Measurements from ENCODE around the gene TRPC6.

The TRPC6 gene

GRCh38 chr11:101566626-101567025 lies 17.2 kb downstream of the TRPC6 start:
- H3K36me3 Mint-ChIP-seq (ENCODE audit: low read depth): no peaks in the 10 kb centered on the region
- no peaks in the 10 kb centered on the region for H3K4me1 Mint-ChIP-seq (ENCODE audit: low read depth)
- DNase-seq: no peak
- no peak overlapping the region for H3K4me3 Mint-ChIP-seq
- H3K9me3 Mint-ChIP-seq: peaks cover 6% of the 10 kb centered on the region
- no peak overlapping the region for H3K27ac Mint-ChIP-seq
- H3K27me3 Mint-ChIP-seq: no peaks in the 10 kb centered on the region

DNA sequence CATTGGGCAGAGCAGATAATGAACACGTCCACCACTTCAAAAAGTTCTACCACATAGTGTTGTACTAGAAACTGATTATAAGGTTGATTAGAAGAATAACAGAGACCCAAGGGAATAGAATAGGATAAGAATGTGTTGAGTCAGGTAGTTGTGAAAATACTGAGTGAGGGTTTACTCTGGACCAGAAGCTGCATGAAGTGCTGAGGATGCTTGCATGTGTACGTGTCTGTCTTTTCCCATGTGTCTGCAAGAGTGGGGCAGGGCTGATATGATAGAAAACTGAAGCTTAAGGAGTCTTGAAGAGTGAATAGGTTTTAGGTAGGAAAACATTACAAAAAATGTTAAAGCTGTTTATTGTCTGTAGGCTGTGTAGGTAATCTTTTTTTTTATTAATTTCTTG lies 20.6 kb downstream of the TRPC6 start:
- DNase-seq: no peak

GRCh38 chr11:101555366-101555765 lies 28.4 kb downstream of the TRPC6 start:
- Mint-ChIP-seq H3K27me3 (no peaks in the 10 kb centered on the region), H3K36me3 (ENCODE audit: low read depth) (no peaks in the 10 kb centered on the region), H3K27ac (no peak overlapping the region), H3K4me1 (ENCODE audit: low read depth) (no peaks in the 10 kb centered on the region), H3K9me3 (peaks cover 2% of the 10 kb centered on the region), H3K4me3 (no peak overlapping the region)
- DNase-seq: no peak

More for the DNA sequence above, 20.6 kb downstream of the TRPC6 start:
- Mint-ChIP-seq H3K36me3 (ENCODE audit: low read depth) (no peaks in the 10 kb centered on the region), H3K4me3 (no peak overlapping the region), H3K4me1 (ENCODE audit: low read depth) (no peaks in the 10 kb centered on the region), H3K9me3 (peaks cover 2% of the 10 kb centered on the region), H3K27ac (no peak overlapping the region), H3K27me3 (no peaks in the 10 kb centered on the region)

GRCh38 chr11:101553891-101554292 lies 29.9 kb downstream of the TRPC6 start:
- no peak overlapping the region for H3K27ac Mint-ChIP-seq
- no peaks in the 10 kb centered on the region for H3K4me1 Mint-ChIP-seq (ENCODE audit: low read depth)
- no peak for DNase-seq
- no peaks in the 10 kb centered on the region for H3K36me3 Mint-ChIP-seq (ENCODE audit: low read depth)
- H3K9me3 Mint-ChIP-seq: peaks cover 2% of the 10 kb centered on the region
- H3K4me3 Mint-ChIP-seq: no peak overlapping the region
- H3K27me3 Mint-ChIP-seq: no peaks in the 10 kb centered on the region

DNA sequence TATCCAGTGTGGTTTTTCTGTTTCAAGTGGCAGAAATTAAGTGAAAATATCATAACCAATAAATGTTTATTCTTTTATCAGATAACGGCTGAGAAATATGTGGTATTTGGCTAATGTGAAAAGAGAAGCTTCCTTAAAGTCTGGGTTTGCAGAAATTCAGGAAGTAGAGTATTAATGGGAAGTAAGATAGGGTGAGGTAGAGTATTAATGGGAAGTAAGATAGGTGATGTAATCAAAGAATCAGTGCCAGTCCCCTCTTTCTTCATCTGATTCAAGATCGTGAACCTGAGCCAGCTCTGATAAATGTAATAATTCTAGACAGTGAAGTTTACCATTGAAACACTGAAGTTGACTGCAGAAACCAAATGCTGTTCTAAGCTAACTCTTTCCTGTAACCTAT lies 30.9 kb downstream of the TRPC6 start:
- DNase-seq: no peak
- Mint-ChIP-seq H3K27me3 (no peaks in the 10 kb centered on the region), H3K36me3 (ENCODE audit: low read depth) (no peaks in the 10 kb centered on the region), H3K27ac (no peak overlapping the region), H3K4me1 (ENCODE audit: low read depth) (no peaks in the 10 kb centered on the region), H3K9me3 (peaks cover 3% of the 10 kb centered on the region), H3K4me3 (no peak overlapping the region)

- Mint-ChIP-seq H3K4me3 (no peak overlapping the region), H3K4me1 (ENCODE audit: low read depth) (no peaks in the 10 kb centered on the region), H3K36me3 (ENCODE audit: low read depth) (no peaks in the 10 kb centered on the region), H3K9me3 (peaks cover 5% of the 10 kb centered on the region), H3K27ac (no peak overlapping the region), H3K27me3 (no peaks in the 10 kb centered on the region)
- DNase-seq: no peak
Measured at GRCh38 chr11:101528541-101528940, 55.3 kb downstream of the TRPC6 start.

DNA sequence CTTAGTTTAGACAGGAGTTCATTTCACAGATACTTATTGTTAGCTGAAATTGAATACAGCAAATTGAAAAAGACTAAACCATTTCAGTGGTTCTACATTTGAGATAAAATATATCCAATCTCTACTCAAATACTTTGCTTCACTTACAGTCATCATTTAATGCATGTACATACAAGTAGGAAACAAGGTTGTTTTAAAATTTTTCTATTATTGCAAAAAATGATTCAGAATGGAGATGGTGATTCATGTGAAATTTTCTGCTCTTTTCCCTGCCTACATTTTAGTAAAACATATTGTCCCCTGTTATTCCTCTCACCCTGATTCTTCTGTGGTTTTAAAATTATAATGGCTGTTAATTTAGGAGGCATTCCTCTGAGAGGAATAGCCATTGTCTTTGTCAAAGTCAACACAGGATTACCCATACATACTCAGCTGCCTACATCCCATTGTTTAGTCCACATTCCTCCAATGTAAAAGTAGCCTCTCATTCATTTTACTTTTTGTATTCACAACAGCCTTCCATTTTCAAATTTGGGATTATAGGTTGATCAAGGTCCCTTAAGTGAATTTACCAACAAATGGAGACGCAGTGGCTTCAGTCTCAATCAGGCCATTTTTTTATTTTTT lies 60.1 kb downstream of the TRPC6 start:
- no peak for DNase-seq
- Mint-ChIP-seq H3K4me3 (no peak overlapping the region), H3K27ac (no peak overlapping the region), H3K27me3 (no peaks in the 10 kb centered on the region), H3K36me3 (ENCODE audit: low read depth) (no peaks in the 10 kb centered on the region), H3K4me1 (ENCODE audit: low read depth) (no peaks in the 10 kb centered on the region), H3K9me3 (peaks cover 9% of the 10 kb centered on the region)

DNA sequence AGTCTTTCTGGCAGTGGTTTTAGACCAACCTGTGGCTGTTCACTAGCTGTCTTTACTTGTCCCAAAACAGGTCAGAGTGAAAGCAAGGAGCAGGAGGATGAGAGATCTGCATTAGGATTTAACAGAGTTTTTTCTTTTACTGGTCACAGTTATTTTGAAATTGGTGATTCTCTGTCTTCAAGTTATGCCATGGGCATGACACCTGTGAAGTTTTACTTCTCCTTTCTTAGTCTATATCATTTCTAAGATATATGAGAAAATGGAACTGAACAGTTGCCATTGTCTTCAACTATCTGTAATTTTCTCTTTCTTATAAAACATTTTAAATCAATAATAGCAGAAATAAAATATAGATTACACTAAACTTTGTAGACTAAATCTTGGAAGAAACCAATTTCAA lies 60.6 kb downstream of the TRPC6 start:
- no peak for DNase-seq
- H3K36me3 Mint-ChIP-seq (ENCODE audit: low read depth): no peaks in the 10 kb centered on the region
- no peak overlapping the region for H3K27ac Mint-ChIP-seq
- no peaks in the 10 kb centered on the region for H3K27me3 Mint-ChIP-seq
- H3K4me3 Mint-ChIP-seq: no peak overlapping the region
- H3K9me3 Mint-ChIP-seq: peaks cover 9% of the 10 kb centered on the region
- H3K4me1 Mint-ChIP-seq (ENCODE audit: low read depth): no peaks in the 10 kb centered on the region

DNA sequence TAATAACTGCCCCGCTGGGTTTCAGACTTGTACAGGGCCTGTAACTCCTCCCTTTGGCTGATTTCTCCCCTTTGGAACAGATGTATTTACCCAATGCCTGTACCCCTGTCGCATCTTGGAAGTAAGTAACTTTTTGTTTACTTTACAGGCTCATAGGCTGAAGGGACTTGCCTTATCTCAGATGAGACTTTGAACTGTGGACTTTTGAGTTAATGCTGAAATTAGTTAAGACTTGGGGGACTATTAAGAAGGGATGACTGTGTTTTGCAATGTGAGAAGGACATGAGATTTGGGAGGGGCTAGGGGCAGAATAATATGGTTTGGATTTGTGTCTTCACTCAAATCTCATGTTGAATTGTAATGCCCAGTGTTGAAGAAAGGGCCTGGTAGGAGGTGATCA lies 62.0 kb downstream of the TRPC6 start:
- H3K27ac Mint-ChIP-seq: no peak overlapping the region
- H3K27me3 Mint-ChIP-seq: no peaks in the 10 kb centered on the region
- H3K36me3 Mint-ChIP-seq (ENCODE audit: low read depth): no peaks in the 10 kb centered on the region
- DNase-seq: no peak
- no peaks in the 10 kb centered on the region for H3K4me1 Mint-ChIP-seq (ENCODE audit: low read depth)
- H3K9me3 Mint-ChIP-seq: peaks cover 9% of the 10 kb centered on the region
- H3K4me3 Mint-ChIP-seq: no peak overlapping the region

GRCh38 chr11:101516546-101516945 lies 67.3 kb downstream of the TRPC6 start:
- DNase-seq: no peak
- H3K36me3 Mint-ChIP-seq (ENCODE audit: low read depth): no peaks in the 10 kb centered on the region

DNA sequence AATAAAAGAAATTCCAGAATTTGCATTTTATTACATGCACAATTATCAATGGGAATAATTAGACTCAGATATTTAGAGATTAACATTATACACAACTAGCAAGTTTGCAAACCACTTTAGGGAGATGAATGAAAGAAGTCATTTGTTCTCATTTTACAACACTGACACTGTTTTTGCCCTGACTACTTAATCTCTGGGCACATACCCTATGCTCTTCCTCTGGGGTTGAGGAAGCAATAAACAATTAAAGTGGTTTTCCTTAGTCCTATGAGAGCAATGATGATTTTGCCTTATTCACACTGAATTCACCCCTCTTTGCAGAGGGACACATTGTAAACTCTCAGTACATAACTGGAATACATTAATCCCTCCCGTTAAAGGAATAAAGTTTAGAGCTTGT lies 72.7 kb downstream of the TRPC6 start:
- H3K36me3 Mint-ChIP-seq (ENCODE audit: low read depth): no peaks in the 10 kb centered on the region
- no peaks in the 10 kb centered on the region for H3K27me3 Mint-ChIP-seq
- DNase-seq: no peak
- H3K4me3 Mint-ChIP-seq: no peak overlapping the region
- H3K9me3 Mint-ChIP-seq: peaks cover 14% of the 10 kb centered on the region
- H3K27ac Mint-ChIP-seq: no peak overlapping the region
- H3K4me1 Mint-ChIP-seq (ENCODE audit: low read depth): no peaks in the 10 kb centered on the region

More at GRCh38 chr11:101516546-101516945, 67.3 kb downstream of the TRPC6 start:
- Mint-ChIP-seq H3K4me1 (ENCODE audit: low read depth) (no peaks in the 10 kb centered on the region), H3K9me3 (peaks cover 12% of the 10 kb centered on the region), H3K27ac (no peak overlapping the region), H3K4me3 (no peak overlapping the region), H3K27me3 (no peaks in the 10 kb centered on the region)

DNA sequence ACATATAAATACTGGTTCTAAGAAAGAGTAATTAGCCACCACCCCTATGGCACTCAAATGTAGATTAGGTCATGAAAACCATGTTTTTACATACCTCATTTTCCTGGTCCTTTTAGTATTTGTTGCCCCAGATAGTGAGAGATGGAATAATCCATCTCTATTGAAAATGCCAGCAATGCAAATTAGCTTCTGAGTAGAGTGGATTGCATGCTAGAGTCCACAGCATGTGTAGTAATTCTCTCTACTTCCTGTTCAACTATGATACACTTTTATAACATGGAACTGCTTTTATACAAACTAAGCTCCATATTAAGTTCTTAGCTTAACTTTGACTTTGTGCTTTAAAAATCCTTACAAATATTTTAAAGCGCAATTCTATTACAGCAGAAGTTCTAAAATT lies 73.2 kb downstream of the TRPC6 start:
- H3K27ac Mint-ChIP-seq: no peak overlapping the region
- no peaks in the 10 kb centered on the region for H3K27me3 Mint-ChIP-seq
- H3K36me3 Mint-ChIP-seq (ENCODE audit: low read depth): no peaks in the 10 kb centered on the region
- no peak for DNase-seq
- H3K4me3 Mint-ChIP-seq: no peak overlapping the region
- no peaks in the 10 kb centered on the region for H3K4me1 Mint-ChIP-seq (ENCODE audit: low read depth)
- H3K9me3 Mint-ChIP-seq: peaks cover 14% of the 10 kb centered on the region

- Mint-ChIP-seq H3K4me1 (ENCODE audit: low read depth) (no peaks in the 10 kb centered on the region), H3K9me3 (peaks cover 14% of the 10 kb centered on the region), H3K36me3 (ENCODE audit: low read depth) (no peaks in the 10 kb centered on the region), H3K4me3 (no peak overlapping the region), H3K27ac (no peak overlapping the region), H3K27me3 (no peaks in the 10 kb centered on the region)
- DNase-seq: no peak
Measured at GRCh38 chr11:101509922-101510321, 73.9 kb downstream of the TRPC6 start.

DNA sequence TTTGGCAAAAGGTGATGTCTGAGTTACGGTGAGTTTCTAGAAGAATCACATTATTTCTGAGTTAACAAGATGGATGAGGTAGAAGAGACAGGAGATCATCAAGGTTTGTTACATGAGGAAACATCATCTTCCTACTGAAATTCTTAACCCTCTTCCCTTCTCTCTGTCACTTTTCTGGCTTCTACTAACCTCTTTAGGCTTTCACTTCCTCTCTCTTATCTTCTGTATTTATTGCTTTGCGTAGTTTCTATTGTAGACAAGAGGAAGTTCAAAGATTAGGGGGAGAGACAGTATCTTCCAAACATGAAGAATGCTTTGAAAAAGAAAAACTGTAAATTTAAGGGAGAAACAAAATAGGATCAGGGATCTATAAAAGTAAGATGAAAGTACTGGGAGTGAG lies 75.4 kb downstream of the TRPC6 start:
- Mint-ChIP-seq H3K4me1 (ENCODE audit: low read depth) (no peaks in the 10 kb centered on the region), H3K9me3 (peaks cover 9% of the 10 kb centered on the region), H3K36me3 (ENCODE audit: low read depth) (no peaks in the 10 kb centered on the region), H3K27ac (no peak overlapping the region), H3K27me3 (no peaks in the 10 kb centered on the region), H3K4me3 (no peak overlapping the region)
- DNase-seq: no peak

- Mint-ChIP-seq H3K9me3 (no peaks in the 10 kb centered on the region), H3K36me3 (ENCODE audit: low read depth) (no peaks in the 10 kb centered on the region), H3K27ac (no peak overlapping the region), H3K4me3 (no peak overlapping the region), H3K4me1 (ENCODE audit: low read depth) (no peaks in the 10 kb centered on the region), H3K27me3 (no peaks in the 10 kb centered on the region)
- DNase-seq: no peak
Measured at GRCh38 chr11:101498891-101499290, 84.9 kb downstream of the TRPC6 start.

- Mint-ChIP-seq H3K9me3 (peaks cover 3% of the 10 kb centered on the region), H3K4me1 (ENCODE audit: low read depth) (no peaks in the 10 kb centered on the region), H3K27ac (no peak overlapping the region), H3K27me3 (no peaks in the 10 kb centered on the region), H3K36me3 (ENCODE audit: low read depth) (no peaks in the 10 kb centered on the region), H3K4me3 (no peak overlapping the region)
- DNase-seq: no peak
Measured at GRCh38 chr11:101497291-101497690, 86.5 kb downstream of the TRPC6 start.

All from activated T-cell treated with anti-CD3 and anti-CD28 coated beads, Interleukin-2, amount 50 U/mL, for 24 hours (primary cell).